HL-60 (cell line): Measurements from ENCODE around the gene ZNF423.

Source experiments
- DNase-seq, 2 experiments: peaks; one replicate each; pipeline ENCODE4 v3.0.0-alpha.2; 2010 to 2020; ENCODE audit warnings: low read depth in 1 of 2, low spot score in 1 of 2
- H3K27ac ChIP-seq: fragments of 250-450 bp; sonication (Bioruptor Pico); replicated peaks from 2 replicates; pipeline ENCODE4 v1.5.1; 2020; ENCODE audit warnings: mild to moderate bottlenecking, moderate library complexity
- H3K27me3 ChIP-seq: fragments of 250-450 bp; sonication (Bioruptor Pico); 2 replicates; pipeline ENCODE4 v1.5.1; 2021; ENCODE audit warnings: mild to moderate bottlenecking, moderate library complexity; ENCODE audit not compliant: insufficient read depth, poor library complexity, severe bottlenecking
- H3K4me3 ChIP-seq: replicated peaks from 2 replicates; pipeline ENCODE4 v1.5.1; 2011; ENCODE audit warnings: mild to moderate bottlenecking, control low read depth, low read length; ENCODE audit not compliant: insufficient read depth
- GABPA ChIP-seq: IDR thresholded peaks from 2 replicates; pipeline ENCODE4 v1.6.1; 2012; ENCODE audit warnings: low read depth
- POLR2AphosphoS5 ChIP-seq: IDR thresholded peaks from 2 replicates; pipeline ENCODE4 v1.6.1; 2012; ENCODE audit warnings: low read depth
- SPI1 ChIP-seq: IDR thresholded peaks from 2 replicates; pipeline ENCODE4 v1.6.1; 2012; ENCODE audit warnings: low read depth, mild to moderate bottlenecking, borderline replicate concordance
- TF ChIP-seq, protein P1 (sequence below): IDR thresholded peaks from 2 replicates; pipeline ENCODE4 v1.6.1; 2012; ENCODE audit warnings: low read depth; ENCODE audit not compliant: insufficient replicate concordance
- TF ChIP-seq, protein P2 (sequence below): IDR thresholded peaks from one replicate; pipeline ENCODE4 v1.5.1; 2011; ENCODE audit warnings: low read length, control low read depth, inconsistent platforms; ENCODE audit not compliant: insufficient read depth

ZNF423 gene

DNA sequence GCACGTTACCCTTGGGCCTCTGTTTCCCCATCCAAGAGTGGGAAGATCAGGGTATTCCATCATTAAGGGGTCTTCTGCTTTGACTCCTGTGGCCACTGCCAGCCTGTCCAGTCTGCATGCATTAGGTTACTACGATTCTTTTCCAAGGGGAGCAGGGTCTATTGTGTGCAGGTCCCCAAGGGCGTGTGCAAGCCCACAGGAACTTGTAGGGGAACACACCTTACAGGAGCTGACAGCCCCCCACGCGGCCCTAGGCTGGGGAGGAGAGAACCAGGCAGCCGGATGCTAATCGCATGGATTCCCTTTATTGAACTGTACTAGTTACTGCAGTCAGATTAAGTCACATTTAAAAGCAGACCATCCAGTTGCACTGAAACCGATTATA is 365.6 kb downstream of the ZNF423 start:
- TF ChIP-seq, protein P1, sequence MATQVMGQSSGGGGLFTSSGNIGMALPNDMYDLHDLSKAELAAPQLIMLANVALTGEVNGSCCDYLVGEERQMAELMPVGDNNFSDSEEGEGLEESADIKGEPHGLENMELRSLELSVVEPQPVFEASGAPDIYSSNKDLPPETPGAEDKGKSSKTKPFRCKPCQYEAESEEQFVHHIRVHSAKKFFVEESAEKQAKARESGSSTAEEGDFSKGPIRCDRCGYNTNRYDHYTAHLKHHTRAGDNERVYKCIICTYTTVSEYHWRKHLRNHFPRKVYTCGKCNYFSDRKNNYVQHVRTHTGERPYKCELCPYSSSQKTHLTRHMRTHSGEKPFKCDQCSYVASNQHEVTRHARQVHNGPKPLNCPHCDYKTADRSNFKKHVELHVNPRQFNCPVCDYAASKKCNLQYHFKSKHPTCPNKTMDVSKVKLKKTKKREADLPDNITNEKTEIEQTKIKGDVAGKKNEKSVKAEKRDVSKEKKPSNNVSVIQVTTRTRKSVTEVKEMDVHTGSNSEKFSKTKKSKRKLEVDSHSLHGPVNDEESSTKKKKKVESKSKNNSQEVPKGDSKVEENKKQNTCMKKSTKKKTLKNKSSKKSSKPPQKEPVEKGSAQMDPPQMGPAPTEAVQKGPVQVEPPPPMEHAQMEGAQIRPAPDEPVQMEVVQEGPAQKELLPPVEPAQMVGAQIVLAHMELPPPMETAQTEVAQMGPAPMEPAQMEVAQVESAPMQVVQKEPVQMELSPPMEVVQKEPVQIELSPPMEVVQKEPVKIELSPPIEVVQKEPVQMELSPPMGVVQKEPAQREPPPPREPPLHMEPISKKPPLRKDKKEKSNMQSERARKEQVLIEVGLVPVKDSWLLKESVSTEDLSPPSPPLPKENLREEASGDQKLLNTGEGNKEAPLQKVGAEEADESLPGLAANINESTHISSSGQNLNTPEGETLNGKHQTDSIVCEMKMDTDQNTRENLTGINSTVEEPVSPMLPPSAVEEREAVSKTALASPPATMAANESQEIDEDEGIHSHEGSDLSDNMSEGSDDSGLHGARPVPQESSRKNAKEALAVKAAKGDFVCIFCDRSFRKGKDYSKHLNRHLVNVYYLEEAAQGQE, result no peak
- TF ChIP-seq GABPA (no peak), SPI1 (no peak), POLR2AphosphoS5 (no peak)
- TF ChIP-seq, protein P2, sequence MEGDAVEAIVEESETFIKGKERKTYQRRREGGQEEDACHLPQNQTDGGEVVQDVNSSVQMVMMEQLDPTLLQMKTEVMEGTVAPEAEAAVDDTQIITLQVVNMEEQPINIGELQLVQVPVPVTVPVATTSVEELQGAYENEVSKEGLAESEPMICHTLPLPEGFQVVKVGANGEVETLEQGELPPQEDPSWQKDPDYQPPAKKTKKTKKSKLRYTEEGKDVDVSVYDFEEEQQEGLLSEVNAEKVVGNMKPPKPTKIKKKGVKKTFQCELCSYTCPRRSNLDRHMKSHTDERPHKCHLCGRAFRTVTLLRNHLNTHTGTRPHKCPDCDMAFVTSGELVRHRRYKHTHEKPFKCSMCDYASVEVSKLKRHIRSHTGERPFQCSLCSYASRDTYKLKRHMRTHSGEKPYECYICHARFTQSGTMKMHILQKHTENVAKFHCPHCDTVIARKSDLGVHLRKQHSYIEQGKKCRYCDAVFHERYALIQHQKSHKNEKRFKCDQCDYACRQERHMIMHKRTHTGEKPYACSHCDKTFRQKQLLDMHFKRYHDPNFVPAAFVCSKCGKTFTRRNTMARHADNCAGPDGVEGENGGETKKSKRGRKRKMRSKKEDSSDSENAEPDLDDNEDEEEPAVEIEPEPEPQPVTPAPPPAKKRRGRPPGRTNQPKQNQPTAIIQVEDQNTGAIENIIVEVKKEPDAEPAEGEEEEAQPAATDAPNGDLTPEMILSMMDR, result no peak
- no peaks in the 10 kb centered on the region for H3K27me3 ChIP-seq
- no peak for DNase-seq
- H3K4me3 ChIP-seq, result no peak overlapping the region
- no peak overlapping the region for H3K27ac ChIP-seq

DNA sequence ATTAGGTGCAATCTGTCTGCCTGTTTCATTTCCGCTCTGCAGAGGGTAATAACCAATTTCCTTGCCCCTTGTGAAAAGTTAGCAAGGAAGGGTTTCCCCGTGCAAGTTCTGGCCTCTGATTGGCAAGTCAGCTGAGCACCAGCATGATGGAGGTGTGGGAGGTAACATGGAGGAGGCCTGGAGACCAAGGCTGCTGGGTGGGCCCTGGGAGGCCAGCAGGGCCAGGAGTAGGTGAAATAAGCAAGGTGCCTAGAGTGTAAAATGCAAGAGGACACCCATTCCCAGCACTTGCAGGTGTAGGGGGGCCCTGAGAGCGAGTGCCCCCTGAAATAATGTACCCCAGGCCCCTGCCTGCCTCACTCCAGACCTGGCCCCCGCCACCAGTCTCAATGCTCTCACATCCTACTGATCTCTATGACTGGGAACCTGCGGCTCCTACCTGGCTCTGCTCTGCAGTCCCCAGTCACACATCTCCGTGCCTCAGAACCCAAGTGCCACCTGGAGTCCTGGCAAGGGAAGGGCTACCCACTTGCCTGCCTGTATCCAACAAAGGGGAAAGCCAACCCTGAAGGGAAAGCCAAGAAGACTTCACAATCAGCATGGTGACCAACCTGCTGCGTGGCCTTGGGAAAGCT is 366.1 kb downstream of the ZNF423 start:
- Histone ChIP-seq H3K27me3 (no peaks in the 10 kb centered on the region), H3K27ac (no peak overlapping the region), H3K4me3 (no peak overlapping the region)
- TF ChIP-seq, protein P1, result no peak
- TF ChIP-seq POLR2AphosphoS5 (no peak), SPI1 (no peak), GABPA (no peak)
- TF ChIP-seq, protein P2, result no peak
- DNase-seq, result no peak

DNA sequence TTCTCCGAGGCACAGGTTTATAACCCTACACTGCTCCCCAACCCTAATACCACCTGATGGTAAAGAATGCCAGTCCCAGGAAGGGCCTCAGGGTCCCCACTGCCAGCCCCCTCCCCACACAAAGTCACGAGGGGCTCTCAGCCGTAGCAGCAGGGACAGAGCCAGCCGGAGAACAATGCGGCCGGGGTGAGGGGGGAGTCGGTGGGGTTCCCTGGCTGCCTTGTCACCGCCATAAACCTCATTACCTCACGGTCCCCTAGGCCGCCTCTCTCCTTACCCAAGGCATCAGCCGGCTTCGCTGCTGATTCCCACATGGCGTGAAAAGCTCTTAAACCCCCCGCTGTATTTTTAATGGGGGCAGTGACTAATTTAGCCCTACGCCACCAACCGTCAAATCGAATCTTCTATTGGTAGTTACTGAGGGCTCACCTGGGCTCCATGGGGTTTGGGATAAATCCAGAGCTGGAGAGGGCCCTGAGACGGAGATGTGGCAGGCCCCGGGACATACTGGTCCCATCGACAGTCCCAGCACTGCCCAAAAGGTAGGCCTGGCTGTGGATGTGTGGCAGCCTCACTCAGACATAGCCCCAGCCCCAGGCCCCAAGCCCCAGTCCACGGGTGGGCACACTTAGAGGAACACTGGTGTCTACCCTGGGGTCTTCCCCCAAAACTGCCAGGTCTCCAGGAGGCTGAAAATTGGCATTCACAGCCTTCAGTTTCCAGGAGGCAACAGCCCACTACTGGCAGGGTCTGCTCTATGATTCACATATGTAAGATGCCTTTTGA is 367.0 kb downstream of the ZNF423 start:
- H3K4me3 ChIP-seq, result no peak overlapping the region
- H3K27me3 ChIP-seq, result no peaks in the 10 kb centered on the region
- TF ChIP-seq SPI1, result no peak
- TF ChIP-seq GABPA, result no peak
- TF ChIP-seq, protein P2, result no peak
- TF ChIP-seq POLR2AphosphoS5, result no peak
- TF ChIP-seq, protein P1, result no peak
- H3K27ac ChIP-seq, result no peak overlapping the region
- DNase-seq, result no peak
